GM12878 (cell line): ENCODE results near the gene P3H3.

Source experiments
- POLR2A ChIP-seq: IDR thresholded peaks from 2 replicates; pipeline ENCODE4 v1.6.1; 2011; ENCODE audit warnings: low read depth, mild to moderate bottlenecking, low read length
- TCF12 ChIP-seq: IDR thresholded peaks from 2 replicates; pipeline ENCODE4 v1.6.1; 2011; ENCODE audit warnings: low read depth, mild to moderate bottlenecking, low read length

GRCh38 chr12:6828781-6829535, 751 bp downstream of the P3H3 start:
- TF ChIP-seq POLR2A (peak; percentile 57; the same call in 1 of the 2 replicates), TCF12 (no peak)
